ENCODE data around the gene FBLN2. TPM values are rescaled to one million over a fixed set of nuclear protein-coding genes. Genes with fewer than 3 reads are reported as not detected.

FBLN2 gene
- total and polyA plus RNA-seq, 7 donors: 12.8 to 59.4 (median 24.9) TPM

GRCh38 chr3:13633176-13633575 is 84.3 kb downstream of the FBLN2 start:
- intact Hi-C loops (cut with DNase I): no loop called here
- DNase-seq: no peak
- no peak for ATAC-seq
- TF ChIP-seq, protein P1, sequence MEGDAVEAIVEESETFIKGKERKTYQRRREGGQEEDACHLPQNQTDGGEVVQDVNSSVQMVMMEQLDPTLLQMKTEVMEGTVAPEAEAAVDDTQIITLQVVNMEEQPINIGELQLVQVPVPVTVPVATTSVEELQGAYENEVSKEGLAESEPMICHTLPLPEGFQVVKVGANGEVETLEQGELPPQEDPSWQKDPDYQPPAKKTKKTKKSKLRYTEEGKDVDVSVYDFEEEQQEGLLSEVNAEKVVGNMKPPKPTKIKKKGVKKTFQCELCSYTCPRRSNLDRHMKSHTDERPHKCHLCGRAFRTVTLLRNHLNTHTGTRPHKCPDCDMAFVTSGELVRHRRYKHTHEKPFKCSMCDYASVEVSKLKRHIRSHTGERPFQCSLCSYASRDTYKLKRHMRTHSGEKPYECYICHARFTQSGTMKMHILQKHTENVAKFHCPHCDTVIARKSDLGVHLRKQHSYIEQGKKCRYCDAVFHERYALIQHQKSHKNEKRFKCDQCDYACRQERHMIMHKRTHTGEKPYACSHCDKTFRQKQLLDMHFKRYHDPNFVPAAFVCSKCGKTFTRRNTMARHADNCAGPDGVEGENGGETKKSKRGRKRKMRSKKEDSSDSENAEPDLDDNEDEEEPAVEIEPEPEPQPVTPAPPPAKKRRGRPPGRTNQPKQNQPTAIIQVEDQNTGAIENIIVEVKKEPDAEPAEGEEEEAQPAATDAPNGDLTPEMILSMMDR (IDR thresholded peaks at IDR 0.05): no peak
- Histone ChIP-seq H3K36me3 (ENCODE audit: insufficient read depth in 1 of 2, low read depth in 1 of 2) (no peaks in the 10 kb centered on the region), H3K9me3 (no peaks in the 10 kb centered on the region), H3K4me3 (no peak overlapping the region), H3K27me3 (ENCODE audit: insufficient read depth in 3 of 3, low read length in 2 of 3) (peaks cover 0 to 7% (median 0%) of the 10 kb centered on the region in 3 donors), H3K4me1 (no peaks in the 10 kb centered on the region), H3K27ac (no peak overlapping the region)
- 94% methylated on average over 13 of the region's 13 CpGs for WGBS, 3 donors

DNA sequence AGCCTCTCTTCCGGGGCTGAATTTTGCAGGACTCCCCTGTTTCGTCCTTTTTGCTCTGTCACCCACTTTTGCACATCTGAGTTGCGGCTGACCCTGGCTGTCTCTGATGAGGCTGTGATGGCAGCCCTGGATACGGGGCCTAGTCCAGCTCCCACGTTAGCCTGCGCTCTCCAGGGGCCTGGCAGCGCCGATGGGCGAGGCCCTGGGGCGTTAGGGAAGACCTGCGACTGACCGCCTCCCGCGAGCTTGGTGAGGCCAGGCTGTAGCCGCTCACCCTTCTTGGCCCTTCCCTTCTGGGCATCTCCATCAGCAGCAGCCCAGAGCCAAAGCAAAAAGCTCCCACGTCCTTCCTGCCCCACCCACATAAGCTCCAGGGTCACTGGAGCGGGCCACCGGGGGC is 85.2 kb downstream of the FBLN2 start:
- WGBS, 3 donors: 74 to 80% (median 79%) methylated on average over 15 to 18 of the region's 18 CpGs
- Histone ChIP-seq H3K27me3 (ENCODE audit: insufficient read depth in 3 of 3, low read length in 2 of 3) (peaks cover 0 to 15% (median 0%) of the 10 kb centered on the region in 3 donors), H3K27ac (no peak overlapping the region), H3K4me1 (no peaks in the 10 kb centered on the region), H3K9me3 (no peaks in the 10 kb centered on the region), H3K36me3 (ENCODE audit: insufficient read depth in 1 of 2, low read depth in 1 of 2) (no peaks in the 10 kb centered on the region), H3K4me3 (no peak overlapping the region)
- no peak for ATAC-seq
- TF ChIP-seq, protein P1 (IDR thresholded peaks at IDR 0.05): no peak
- no peak for DNase-seq
- intact Hi-C loops (cut with DNase I): no loop called here

DNA sequence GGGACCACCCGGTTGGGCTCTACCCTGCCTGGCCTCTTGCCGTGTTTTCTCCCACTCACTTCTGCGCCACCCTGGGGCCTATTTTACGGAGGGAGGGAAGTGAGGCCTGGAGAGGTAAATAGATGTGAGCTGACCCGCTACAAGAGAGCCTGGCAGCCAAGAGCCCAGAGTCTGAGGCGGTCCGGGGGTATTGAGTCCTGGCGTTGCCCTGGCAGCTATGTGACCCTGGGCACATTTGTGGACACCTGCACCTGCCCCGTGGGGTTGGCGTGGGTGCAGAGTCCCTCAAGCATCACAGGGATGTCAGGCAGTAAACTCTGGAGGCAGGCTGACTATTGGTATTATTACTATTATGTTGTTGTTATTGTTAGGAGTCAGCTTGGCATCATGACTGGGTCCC is 85.7 kb downstream of the FBLN2 start:
- TF ChIP-seq, protein P1 (IDR thresholded peaks at IDR 0.05): no peak
- intact Hi-C loops (cut with DNase I): no loop called here
- WGBS, 3 donors: 87 to 90% (median 89%) methylated on average over 10 of the region's 10 CpGs
- H3K27me3 ChIP-seq (ENCODE audit: insufficient read depth in 3 of 3, low read length in 2 of 3): peaks cover 0 to 18% (median 0%) of the 10 kb centered on the region in 3 donors
- H3K27ac ChIP-seq: no peak overlapping the region
- H3K9me3 ChIP-seq: no peaks in the 10 kb centered on the region
- no peak overlapping the region for H3K4me3 ChIP-seq
- no peaks in the 10 kb centered on the region for H3K36me3 ChIP-seq (ENCODE audit: insufficient read depth in 1 of 2, low read depth in 1 of 2)
- H3K4me1 ChIP-seq: no peaks in the 10 kb centered on the region
- no peak for ATAC-seq
- DNase-seq: no peak

DNA sequence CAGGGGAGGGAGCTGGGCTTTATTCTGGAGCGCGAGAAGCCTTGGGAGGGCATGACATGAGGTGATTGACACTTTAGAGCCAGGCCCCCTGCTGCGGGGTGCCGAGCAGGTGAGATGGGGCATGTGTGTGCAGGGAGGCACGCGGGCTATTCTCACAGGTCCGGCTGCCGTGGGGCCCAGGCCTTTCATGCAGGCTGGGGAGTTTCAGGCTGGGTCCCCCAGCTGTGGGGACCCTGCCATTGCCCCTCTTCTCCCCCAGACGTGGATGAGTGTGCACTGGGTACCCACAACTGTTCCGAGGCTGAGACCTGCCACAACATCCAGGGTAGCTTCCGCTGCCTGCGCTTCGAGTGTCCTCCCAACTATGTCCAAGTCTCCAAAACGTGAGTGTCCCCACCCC is 87.3 kb downstream of the FBLN2 start:
- 88 to 90% (median 89%) methylated on average over 14 of the region's 14 CpGs for WGBS, 3 donors
- TF ChIP-seq, protein P1 (IDR thresholded peaks at IDR 0.05): no peak
- peaks cover 0 to 23% (median 0%) of the 10 kb centered on the region in 3 donors for H3K27me3 ChIP-seq (ENCODE audit: insufficient read depth in 3 of 3, low read length in 2 of 3)
- no peak overlapping the region for H3K27ac ChIP-seq
- H3K9me3 ChIP-seq: no peaks in the 10 kb centered on the region
- H3K4me1 ChIP-seq: no peaks in the 10 kb centered on the region
- H3K4me3 ChIP-seq: no peak overlapping the region
- no peaks in the 10 kb centered on the region for H3K36me3 ChIP-seq (ENCODE audit: insufficient read depth in 1 of 2, low read depth in 1 of 2)
- DNase-seq: no peak
- intact Hi-C loops (cut with DNase I): no loop called here
- no peak for ATAC-seq

- H3K4me1 ChIP-seq: no peaks in the 10 kb centered on the region
- no peak overlapping the region for H3K4me3 ChIP-seq
- H3K27ac ChIP-seq: no peak overlapping the region
- ATAC-seq (no peak), DNase-seq (no peak)
- TF ChIP-seq, protein P1 (IDR thresholded peaks at IDR 0.05): no peak
- WGBS, 3 donors: 76 to 82% (median 81%) methylated on average over 8 of the region's 8 CpGs
- intact Hi-C loops (cut with DNase I): no loop called here
- H3K27me3 ChIP-seq (ENCODE audit: insufficient read depth in 3 of 3, low read length in 2 of 3): peaks cover 0 to 23% (median 0%) of the 10 kb centered on the region in 3 donors
- H3K9me3 ChIP-seq: no peaks in the 10 kb centered on the region
- H3K36me3 ChIP-seq (ENCODE audit: insufficient read depth in 1 of 2, low read depth in 1 of 2): no peaks in the 10 kb centered on the region
Measured at GRCh38 chr3:13636874-13637273, 87.9 kb downstream of the FBLN2 start.
